Osteocyte (in vitro differentiated cells): ENCODE results near the gene LYST. TPM values are rescaled to one million over a fixed set of nuclear protein-coding genes. Genes with fewer than 3 reads are reported as not detected.

Source experiments
- DNase-seq: peaks from one replicate; pipeline ENCODE4 v3.0.0; 2021; ENCODE audit warnings: mixed read lengths; ENCODE audit not compliant: unreplicated experiment; ENCODE audit errors: extremely low spot score
- H3K27ac Mint-ChIP-seq: one replicate; pipeline ENCODE4 v1.8.0; 2021; ENCODE audit warnings: mild to moderate bottlenecking, mixed read lengths; ENCODE audit not compliant: unreplicated experiment
- H3K27me3 Mint-ChIP-seq: one replicate; pipeline ENCODE4 v1.8.0; 2021; ENCODE audit warnings: mixed read lengths; ENCODE audit not compliant: unreplicated experiment
- H3K36me3 Mint-ChIP-seq: one replicate; pipeline ENCODE4 v1.8.0; 2021; ENCODE audit warnings: mixed read lengths; ENCODE audit not compliant: unreplicated experiment
- H3K4me1 Mint-ChIP-seq: one replicate; pipeline ENCODE4 v1.8.0; 2021; ENCODE audit warnings: mixed read lengths; ENCODE audit not compliant: unreplicated experiment
- H3K4me3 Mint-ChIP-seq: one replicate; pipeline ENCODE4 v1.8.0; 2021; ENCODE audit warnings: mild to moderate bottlenecking, moderate library complexity, mixed read lengths; ENCODE audit not compliant: unreplicated experiment
- H3K9me3 Mint-ChIP-seq: one replicate; pipeline ENCODE4 v1.8.0; 2021; ENCODE audit warnings: mixed read lengths; ENCODE audit not compliant: unreplicated experiment
- total RNA-seq: library from RNA; stranded (reverse); gene quantifications from 2 replicates; pipeline ENCODE4 v1.2.1, GENCODE V29; 2021
- TF ChIP-seq, protein P1 (sequence below): fragments of 200-600 bp; sonication (generic); IDR thresholded peaks from 2 replicates; pipeline ENCODE4 v1.5.0; 2021; ENCODE audit warnings: antibody characterized with exemption, mild to moderate bottlenecking, moderate library complexity

LYST gene
- total RNA-seq, 1 donor from 2014 or later, result 21.7 TPM

DNA sequence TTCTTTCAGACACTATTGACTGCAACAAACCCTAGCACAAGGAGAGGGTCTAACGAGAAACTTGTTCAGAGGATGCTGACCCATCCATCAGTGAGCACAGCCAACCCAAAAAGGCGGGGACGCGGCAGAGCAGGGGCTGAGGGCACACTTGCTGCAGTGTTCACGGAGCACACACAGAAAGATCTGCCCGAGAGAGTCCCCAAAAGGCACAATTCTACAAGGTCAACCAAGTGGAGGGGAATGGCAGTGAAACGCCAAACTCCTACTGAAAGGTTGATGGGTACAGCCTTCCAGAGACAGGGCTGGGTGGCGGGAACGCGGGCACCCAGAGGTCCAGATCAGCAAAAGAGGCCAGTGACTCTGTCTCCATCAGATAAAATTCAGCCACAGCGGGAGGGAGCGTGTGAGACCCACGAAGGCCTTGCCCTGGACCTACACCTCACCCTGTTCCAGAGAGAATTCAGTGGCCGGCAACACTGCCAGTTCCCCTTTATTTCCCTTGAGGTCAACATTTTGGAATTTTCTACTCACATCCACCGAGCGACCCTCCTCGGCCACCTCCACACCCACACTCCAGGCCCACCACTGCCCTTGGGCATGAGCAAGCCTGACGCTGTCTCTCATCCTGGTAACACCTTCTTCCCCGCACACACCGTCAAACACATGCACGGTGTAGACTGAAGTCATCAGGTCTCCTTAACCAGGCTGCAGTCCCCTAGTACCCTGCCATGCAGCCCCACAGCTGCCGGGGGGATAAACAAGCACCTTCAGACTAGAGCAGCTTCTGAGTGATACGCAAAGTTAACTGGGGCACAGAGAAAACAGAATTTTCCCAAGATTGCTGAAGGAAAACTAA, 222.6 kb downstream of the LYST start:
- TF ChIP-seq, protein P1, sequence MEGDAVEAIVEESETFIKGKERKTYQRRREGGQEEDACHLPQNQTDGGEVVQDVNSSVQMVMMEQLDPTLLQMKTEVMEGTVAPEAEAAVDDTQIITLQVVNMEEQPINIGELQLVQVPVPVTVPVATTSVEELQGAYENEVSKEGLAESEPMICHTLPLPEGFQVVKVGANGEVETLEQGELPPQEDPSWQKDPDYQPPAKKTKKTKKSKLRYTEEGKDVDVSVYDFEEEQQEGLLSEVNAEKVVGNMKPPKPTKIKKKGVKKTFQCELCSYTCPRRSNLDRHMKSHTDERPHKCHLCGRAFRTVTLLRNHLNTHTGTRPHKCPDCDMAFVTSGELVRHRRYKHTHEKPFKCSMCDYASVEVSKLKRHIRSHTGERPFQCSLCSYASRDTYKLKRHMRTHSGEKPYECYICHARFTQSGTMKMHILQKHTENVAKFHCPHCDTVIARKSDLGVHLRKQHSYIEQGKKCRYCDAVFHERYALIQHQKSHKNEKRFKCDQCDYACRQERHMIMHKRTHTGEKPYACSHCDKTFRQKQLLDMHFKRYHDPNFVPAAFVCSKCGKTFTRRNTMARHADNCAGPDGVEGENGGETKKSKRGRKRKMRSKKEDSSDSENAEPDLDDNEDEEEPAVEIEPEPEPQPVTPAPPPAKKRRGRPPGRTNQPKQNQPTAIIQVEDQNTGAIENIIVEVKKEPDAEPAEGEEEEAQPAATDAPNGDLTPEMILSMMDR, result no peak
- Mint-ChIP-seq H3K27ac (no peak overlapping the region), H3K4me1 (peaks cover 21% of the 10 kb centered on the region), H3K9me3 (no peaks in the 10 kb centered on the region), H3K27me3 (peaks cover 28% of the 10 kb centered on the region), H3K4me3 (no peak overlapping the region), H3K36me3 (peaks cover 2% of the 10 kb centered on the region)
- peak; percentile 74 for DNase-seq

DNA sequence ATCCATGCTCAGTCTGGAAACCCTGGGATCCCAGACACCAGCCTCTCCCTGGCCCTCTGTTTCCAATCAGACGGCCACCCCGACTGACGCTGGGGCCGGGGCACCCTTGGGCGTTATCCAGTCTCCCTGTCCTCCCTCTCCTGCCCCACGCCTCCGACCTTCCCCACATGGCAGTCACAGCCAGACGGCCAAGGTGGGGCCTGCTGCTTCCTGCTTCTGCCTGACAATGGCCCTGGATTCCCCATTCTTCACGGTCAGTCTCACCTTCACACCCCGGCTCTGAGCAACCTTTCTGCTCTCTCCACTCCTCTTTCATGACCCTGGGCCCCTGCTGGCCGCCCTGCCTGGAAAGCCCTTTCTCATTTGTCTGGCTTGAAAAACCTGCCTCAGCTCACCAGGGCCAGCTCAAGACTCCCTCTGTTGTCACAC, 223.7 kb downstream of the LYST start:
- peaks cover 18% of the 10 kb centered on the region for H3K27me3 Mint-ChIP-seq

GRCh38 chr1:235642011-235642942, 224.4 kb downstream of the LYST start:
- Mint-ChIP-seq H3K4me3 (no peak overlapping the region), H3K9me3 (no peaks in the 10 kb centered on the region), H3K27me3 (peaks cover 14% of the 10 kb centered on the region), H3K27ac (no peak overlapping the region), H3K36me3 (peaks cover 2% of the 10 kb centered on the region), H3K4me1 (peaks cover 11% of the 10 kb centered on the region)
- TF ChIP-seq, protein P1, result no peak
- DNase-seq, result peak; percentile 81

More for the DNA sequence above, 223.7 kb downstream of the LYST start:
- no peak overlapping the region for H3K27ac Mint-ChIP-seq
- H3K4me1 Mint-ChIP-seq, result peaks cover 11% of the 10 kb centered on the region
- no peaks in the 10 kb centered on the region for H3K9me3 Mint-ChIP-seq
- H3K36me3 Mint-ChIP-seq, result peaks cover 2% of the 10 kb centered on the region
- TF ChIP-seq, protein P1, result no peak
- DNase-seq, result peak; percentile 82
- H3K4me3 Mint-ChIP-seq, result no peak overlapping the region

DNA sequence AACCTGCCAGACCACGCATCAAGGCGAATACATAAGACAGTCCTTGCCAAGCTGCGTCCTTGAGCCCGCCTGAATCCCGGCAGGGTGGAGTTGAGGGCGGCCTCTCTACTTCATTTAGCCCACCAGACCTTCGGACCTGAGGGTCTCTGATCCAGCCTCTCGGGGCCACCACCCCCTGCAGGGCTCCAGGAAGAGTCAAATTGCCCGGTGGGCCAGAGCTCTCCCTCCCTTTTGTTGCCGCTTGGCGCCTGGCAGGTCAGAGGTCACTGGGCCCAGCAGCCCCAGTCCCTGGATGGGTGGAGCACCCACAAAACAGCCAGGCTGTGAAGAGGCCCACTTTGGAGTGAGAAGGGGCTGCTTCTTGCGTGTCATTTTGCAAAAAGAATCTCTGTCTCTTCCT, 226.1 kb downstream of the LYST start:
- Mint-ChIP-seq H3K27ac (no peak overlapping the region), H3K9me3 (no peaks in the 10 kb centered on the region), H3K4me3 (no peak overlapping the region), H3K27me3 (no peaks in the 10 kb centered on the region), H3K36me3 (peaks cover 2% of the 10 kb centered on the region), H3K4me1 (peaks cover 11% of the 10 kb centered on the region)
- peak; percentile 70 for DNase-seq
- TF ChIP-seq, protein P1, result no peak
